MG63 (cell line): ENCODE results near the gene PWWP2B. TPM values are rescaled to one million over a fixed set of nuclear protein-coding genes. Genes with fewer than 3 reads are reported as not detected.

ENCODE experiments used
- DNase-seq: peaks from one replicate; pipeline ENCODE4 v3.0.0-alpha.2; 2020
- H3K27me3 ChIP-seq: fragments of 250-450 bp; sonication (Bioruptor Pico); 2 replicates; pipeline ENCODE4 v1.5.1; 2020; ENCODE audit warnings: mild to moderate bottlenecking, moderate library complexity
- H3K36me3 ChIP-seq: fragments of 250-450 bp; sonication (Bioruptor Pico); 2 replicates; pipeline ENCODE4 v1.5.1; 2020; ENCODE audit warnings: mild to moderate bottlenecking, moderate library complexity
- H3K4me3 ChIP-seq: fragments of 250-450 bp; sonication (Bioruptor Pico); 2 replicates; pipeline ENCODE4 v1.5.1; 2020; ENCODE audit warnings: mild to moderate bottlenecking, moderate library complexity
- H3K9me3 ChIP-seq: fragments of 250-450 bp; sonication (Bioruptor Pico); 2 replicates; pipeline ENCODE4 v1.5.1; 2020; ENCODE audit warnings: mild to moderate bottlenecking, moderate library complexity
- total RNA-seq: library from RNA; depleted of rRNA; stranded (reverse); fragments of >200 nt; shearing (Covaris generic); gene quantifications from 2 replicates; pipeline ENCODE4 v1.2.3, GENCODE V29; 2014; ENCODE audit warnings: low replicate concordance

PWWP2B gene
- total RNA-seq, 1 experiment from 2014 or later, result 25.2 TPM

- H3K4me3 ChIP-seq, result peak overlapping the region; percentile 39
- DNase-seq, result peak; percentile 55
- H3K9me3 ChIP-seq, result no peaks in the 10 kb centered on the region
- no peaks in the 10 kb centered on the region for H3K27me3 ChIP-seq
- peaks cover 7% of the 10 kb centered on the region for H3K36me3 ChIP-seq
These were observed 1.1 kb upstream of the PWWP2B start for GRCh38 chr10:132395704-132396493.

- DNase-seq, result peak; percentile 59
- H3K36me3 ChIP-seq, result peaks cover 7% of the 10 kb centered on the region
- H3K4me3 ChIP-seq, result peak overlapping the region; percentile 39
- no peaks in the 10 kb centered on the region for H3K27me3 ChIP-seq
- no peaks in the 10 kb centered on the region for H3K9me3 ChIP-seq
These were observed 435 bp upstream of the PWWP2B start for GRCh38 chr10:132396494-132397035.

- Histone ChIP-seq H3K27me3 (no peaks in the 10 kb centered on the region), H3K36me3 (peaks cover 7% of the 10 kb centered on the region), H3K9me3 (no peaks in the 10 kb centered on the region), H3K4me3 (peak overlapping the region; percentile 62)
- DNase-seq, result peak; percentile 83
These were observed 918 bp downstream of the PWWP2B start for GRCh38 chr10:132397671-132398565.

- Histone ChIP-seq H3K36me3 (peaks cover 7% of the 10 kb centered on the region), H3K4me3 (peak overlapping the region; percentile 62), H3K9me3 (no peaks in the 10 kb centered on the region), H3K27me3 (no peaks in the 10 kb centered on the region)
- DNase-seq, result no peak
These were observed 1.6 kb downstream of the PWWP2B start for GRCh38 chr10:132398566-132398991.

GRCh38 chr10:132399117-132400035 lies 2.4 kb downstream of the PWWP2B start:
- Histone ChIP-seq H3K9me3 (no peaks in the 10 kb centered on the region), H3K36me3 (peaks cover 7% of the 10 kb centered on the region), H3K4me3 (no peak overlapping the region), H3K27me3 (no peaks in the 10 kb centered on the region)
- no peak for DNase-seq

GRCh38 chr10:132400041-132400546 lies 3.1 kb downstream of the PWWP2B start:
- Histone ChIP-seq H3K36me3 (peaks cover 7% of the 10 kb centered on the region), H3K9me3 (no peaks in the 10 kb centered on the region), H3K4me3 (no peak overlapping the region), H3K27me3 (no peaks in the 10 kb centered on the region)
- DNase-seq, result no peak

GRCh38 chr10:132400547-132401151 lies 3.6 kb downstream of the PWWP2B start:
- Histone ChIP-seq H3K9me3 (no peaks in the 10 kb centered on the region), H3K4me3 (no peak overlapping the region), H3K36me3 (peaks cover 7% of the 10 kb centered on the region), H3K27me3 (no peaks in the 10 kb centered on the region)
- DNase-seq, result no peak

GRCh38 chr10:132401401-132402118 lies 4.6 kb downstream of the PWWP2B start:
- no peaks in the 10 kb centered on the region for H3K27me3 ChIP-seq
- H3K36me3 ChIP-seq, result peaks cover 11% of the 10 kb centered on the region
- H3K9me3 ChIP-seq, result no peaks in the 10 kb centered on the region
- H3K4me3 ChIP-seq, result no peak overlapping the region
- no peak for DNase-seq

GRCh38 chr10:132402781-132403241 lies 5.8 kb downstream of the PWWP2B start:
- no peak for DNase-seq
- H3K9me3 ChIP-seq, result no peaks in the 10 kb centered on the region
- no peak overlapping the region for H3K4me3 ChIP-seq
- peaks cover 11% of the 10 kb centered on the region for H3K36me3 ChIP-seq
- no peaks in the 10 kb centered on the region for H3K27me3 ChIP-seq

GRCh38 chr10:132403511-132404168 lies 6.6 kb downstream of the PWWP2B start:
- DNase-seq, result no peak
- Histone ChIP-seq H3K4me3 (no peak overlapping the region), H3K9me3 (no peaks in the 10 kb centered on the region), H3K36me3 (peaks cover 7% of the 10 kb centered on the region), H3K27me3 (no peaks in the 10 kb centered on the region)

- no peak overlapping the region for H3K4me3 ChIP-seq
- H3K27me3 ChIP-seq, result no peaks in the 10 kb centered on the region
- H3K9me3 ChIP-seq, result no peaks in the 10 kb centered on the region
- peaks cover 6% of the 10 kb centered on the region for H3K36me3 ChIP-seq
- DNase-seq, result no peak
These were observed 7.3 kb downstream of the PWWP2B start for GRCh38 chr10:132404169-132404880.

GRCh38 chr10:132404911-132405462 lies 8.0 kb downstream of the PWWP2B start:
- H3K4me3 ChIP-seq, result no peak overlapping the region
- peaks cover 4% of the 10 kb centered on the region for H3K36me3 ChIP-seq
- H3K27me3 ChIP-seq, result no peaks in the 10 kb centered on the region
- no peak for DNase-seq
- H3K9me3 ChIP-seq, result no peaks in the 10 kb centered on the region

GRCh38 chr10:132405463-132405991 lies 8.5 kb downstream of the PWWP2B start:
- DNase-seq, result no peak
- Histone ChIP-seq H3K9me3 (no peaks in the 10 kb centered on the region), H3K36me3 (peaks cover 4% of the 10 kb centered on the region), H3K4me3 (no peak overlapping the region), H3K27me3 (no peaks in the 10 kb centered on the region)

GRCh38 chr10:132406181-132406580 lies 9.2 kb downstream of the PWWP2B start:
- Histone ChIP-seq H3K4me3 (no peak overlapping the region), H3K9me3 (no peaks in the 10 kb centered on the region), H3K27me3 (no peaks in the 10 kb centered on the region), H3K36me3 (peaks cover 4% of the 10 kb centered on the region; the same call in 1 of the 2 replicates)
- DNase-seq, result no peak
